GM21515 (cell line): Measurements from ENCODE around the gene UBFD1.
"Not testable (repeated sequence)": the region's sequence is repeated elsewhere in the genome, so short reads cannot be mapped to it uniquely, and the experiment has no call there.

ENCODE experiments used
- ATAC-seq: cut with Tn5 transposase; IDR thresholded peaks from one replicate; pipeline ENCODE4 v1.9.1; 2021; ENCODE audit not compliant: unreplicated experiment

Gene UBFD1

DNA sequence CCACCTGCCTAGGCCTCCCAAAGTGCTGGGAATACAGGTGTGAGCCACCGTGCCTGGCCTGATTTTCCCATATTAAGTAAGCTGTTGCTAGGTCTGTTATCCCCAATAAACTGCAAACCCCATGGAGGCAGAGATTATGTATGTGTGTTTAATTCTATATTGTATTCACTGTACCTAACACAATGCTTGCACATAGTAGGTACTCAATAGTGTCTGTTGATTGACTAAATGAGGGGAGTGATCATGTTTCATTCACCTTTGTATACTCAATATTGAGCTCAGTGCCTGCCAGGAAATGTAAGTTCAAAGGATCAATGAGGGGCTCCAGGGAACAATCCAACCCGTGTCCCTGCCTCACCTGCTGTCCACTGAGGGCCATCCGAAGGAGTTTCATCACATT, 32.6 kb upstream of the UBFD1 start:
- no peak for ATAC-seq

DNA sequence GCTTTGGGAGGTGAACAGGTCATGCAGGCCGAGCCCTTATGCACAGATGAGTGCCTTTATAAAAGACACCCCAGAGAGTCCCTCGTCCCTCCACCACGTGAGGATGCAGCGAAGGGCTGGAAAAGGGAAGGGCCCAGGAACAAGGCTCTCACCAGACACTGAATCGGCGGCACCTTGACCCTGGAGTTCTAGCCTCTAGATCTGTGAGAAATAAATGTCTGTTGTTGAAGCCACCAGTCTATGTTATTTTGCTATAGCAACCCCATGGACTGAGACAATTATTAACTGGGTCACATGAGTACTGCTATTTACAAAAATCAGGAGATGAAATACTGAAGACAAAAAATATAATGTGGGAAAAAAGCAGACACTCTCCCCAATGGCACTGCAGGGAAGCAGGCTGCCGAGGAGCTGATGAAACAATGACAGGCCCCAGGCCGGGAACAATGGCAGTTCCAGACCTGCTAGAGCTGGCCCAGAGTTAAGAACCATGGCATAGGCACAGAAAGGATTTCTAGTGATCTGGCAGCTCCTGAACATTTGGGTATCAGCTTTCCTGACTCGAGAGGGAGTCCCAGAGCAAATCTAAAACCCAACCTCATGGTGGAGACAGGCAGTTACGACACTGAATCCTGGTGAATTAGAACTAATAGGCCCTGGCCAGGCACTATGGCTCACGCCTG, 29.4 kb upstream of the UBFD1 start:
- ATAC-seq, result no peak

DNA sequence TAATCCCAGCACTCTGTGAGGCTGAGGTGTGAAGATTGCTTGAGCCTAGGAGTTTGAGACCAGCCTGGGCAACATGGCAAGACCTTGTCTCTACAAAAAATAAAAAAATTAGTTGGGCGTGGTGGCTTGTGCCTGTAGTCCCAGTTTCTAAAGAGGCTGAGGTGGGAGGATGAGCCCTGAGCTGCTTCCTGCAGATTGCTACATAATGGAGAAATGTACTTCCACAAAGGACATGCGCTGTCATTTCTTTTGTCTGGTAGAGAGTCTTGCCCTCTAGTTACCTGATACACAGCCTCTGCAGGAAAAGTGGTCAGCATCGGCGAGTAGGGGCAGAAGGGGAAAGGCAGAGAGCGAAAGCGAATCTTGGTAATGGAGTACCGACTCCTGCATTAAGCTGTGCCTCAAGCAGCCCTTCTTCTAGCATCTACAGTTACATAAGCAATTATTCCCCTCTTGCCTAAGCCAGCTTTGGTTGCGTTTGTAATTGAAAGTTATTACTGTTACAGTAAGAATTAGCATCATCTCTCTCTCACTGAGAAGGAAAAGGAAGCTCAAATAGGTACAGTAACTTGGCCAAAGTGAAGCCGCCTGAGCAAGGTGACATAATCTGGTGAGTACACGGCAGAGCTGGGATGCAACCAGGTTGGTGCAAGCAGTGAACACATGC, 28.8 kb upstream of the UBFD1 start:
- ATAC-seq, result no peak

DNA sequence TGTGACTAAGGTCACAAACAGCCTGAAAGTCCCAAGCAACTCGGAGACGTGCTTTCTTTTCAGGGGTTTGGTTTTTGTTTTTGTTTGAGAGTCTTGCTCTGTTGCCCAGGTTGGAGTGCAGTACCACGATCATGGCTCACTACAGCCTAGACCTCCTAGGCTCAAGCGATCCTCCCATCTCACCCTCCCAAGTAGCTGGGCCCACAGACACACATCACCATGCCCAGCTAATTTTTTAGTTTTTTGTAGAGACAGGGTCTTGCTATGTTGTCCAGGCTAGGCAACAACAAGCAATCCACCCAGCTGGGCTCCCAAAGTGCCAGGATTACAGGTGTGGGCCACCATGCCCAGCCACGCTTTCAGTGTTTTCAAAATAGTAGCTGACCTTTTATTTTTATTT, 27.5 kb upstream of the UBFD1 start:
- ATAC-seq, result no peak

DNA sequence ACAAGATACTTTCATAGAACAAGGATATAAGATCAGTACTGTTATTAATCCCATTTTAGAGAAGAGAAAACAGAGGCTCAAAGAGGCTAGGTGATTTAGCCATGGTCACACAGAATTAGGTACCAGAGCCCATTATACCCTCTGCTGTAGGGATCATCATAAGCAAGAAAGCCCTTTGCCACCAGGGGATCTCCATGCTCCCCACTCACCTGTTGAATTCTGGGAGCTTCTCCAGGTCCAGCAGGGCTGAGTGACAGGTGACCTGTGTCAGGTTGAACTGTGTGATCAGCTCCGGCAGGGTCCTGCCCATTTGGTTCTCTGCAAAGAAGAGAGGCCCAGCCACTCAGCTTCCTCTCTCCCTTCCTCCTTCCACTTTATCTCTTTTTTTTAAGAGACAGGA, 25.1 kb upstream of the UBFD1 start:
- no peak for ATAC-seq

DNA sequence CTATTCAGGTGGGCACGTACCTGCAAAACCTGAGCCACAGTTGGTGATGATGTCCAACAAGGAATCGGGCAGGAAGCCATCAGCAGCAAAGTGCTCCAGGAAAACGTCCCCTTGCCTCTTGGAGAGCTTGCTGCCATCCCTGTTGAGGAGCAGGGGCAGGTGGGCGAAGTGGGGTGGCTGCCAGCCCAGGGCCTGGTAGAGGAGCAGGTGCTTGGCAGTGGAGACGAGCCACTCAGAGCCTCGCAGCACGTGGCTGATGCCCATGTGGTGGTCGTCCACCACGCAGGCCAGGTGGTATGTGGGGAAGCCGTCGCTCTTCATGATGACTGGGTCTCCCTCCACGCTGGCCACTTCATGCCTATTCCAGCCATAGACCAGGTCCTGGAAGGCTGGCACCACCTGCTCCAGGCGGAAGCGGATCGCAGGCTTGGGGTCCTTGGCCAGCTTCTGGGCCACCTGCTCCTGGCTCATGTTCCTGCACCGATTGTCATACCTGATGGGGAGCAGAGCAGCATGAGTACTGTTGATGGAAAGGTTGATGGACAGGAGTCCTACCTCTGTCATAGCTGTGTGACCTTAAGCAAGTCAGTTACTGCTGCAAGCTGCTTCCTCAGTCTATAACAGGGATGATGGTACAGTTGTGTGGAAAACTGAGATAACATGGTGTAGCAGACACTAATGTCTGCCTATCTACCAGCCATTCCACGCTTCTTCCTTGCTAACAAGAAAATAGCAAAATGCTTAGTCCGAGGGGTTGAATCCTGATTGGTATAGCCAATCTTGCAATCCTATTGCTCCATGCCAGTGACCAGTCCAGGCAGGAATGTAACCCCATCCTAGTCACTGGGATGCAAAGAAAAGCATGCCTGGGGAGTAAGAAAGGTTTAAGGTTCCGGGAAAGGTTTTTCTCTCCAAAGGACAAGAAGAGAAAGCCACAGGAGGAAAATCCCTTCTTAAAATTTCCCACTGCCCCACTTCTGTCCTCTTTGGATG, 22.4 kb upstream of the UBFD1 start:
- ATAC-seq, result no peak

DNA sequence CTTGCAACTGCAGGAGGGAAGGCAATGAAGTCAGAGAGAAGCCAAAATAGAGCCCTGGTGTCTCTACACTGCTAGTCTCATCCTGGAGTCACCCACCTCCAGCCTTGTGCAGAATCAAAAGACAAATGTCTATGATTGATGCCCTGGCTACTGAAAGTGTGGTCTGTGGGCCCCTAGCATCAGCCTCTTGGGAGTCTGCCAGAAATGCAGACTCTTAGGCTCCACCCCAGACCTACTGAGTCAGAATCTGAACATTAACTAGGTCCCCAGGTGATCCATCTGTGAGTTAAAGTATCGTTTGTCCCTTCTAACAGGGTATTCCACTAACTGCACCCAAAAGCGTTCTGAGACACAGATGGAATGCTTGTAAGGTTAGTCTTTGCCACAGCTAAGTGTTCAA, 21.6 kb upstream of the UBFD1 start:
- ATAC-seq, result no peak

DNA sequence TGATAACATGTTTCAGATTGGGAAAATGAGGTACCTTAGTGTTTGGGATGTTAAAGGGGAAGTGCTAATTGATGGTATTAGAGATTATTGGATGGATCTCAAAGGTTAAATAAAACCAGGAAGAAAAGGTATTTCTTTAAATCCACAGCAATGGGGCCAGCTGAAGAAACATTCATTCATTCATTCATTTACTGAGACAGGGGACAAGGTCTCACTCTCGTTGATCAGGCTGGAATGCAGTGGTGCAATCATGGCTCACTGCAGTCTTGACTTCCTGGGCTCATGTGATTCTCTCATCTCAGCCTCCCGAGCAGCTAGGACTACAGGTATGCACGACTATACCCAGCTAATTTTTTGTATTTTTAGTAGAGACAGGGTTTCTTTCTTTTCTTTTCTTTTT, 20.1 kb upstream of the UBFD1 start:
- ATAC-seq, result no peak

DNA sequence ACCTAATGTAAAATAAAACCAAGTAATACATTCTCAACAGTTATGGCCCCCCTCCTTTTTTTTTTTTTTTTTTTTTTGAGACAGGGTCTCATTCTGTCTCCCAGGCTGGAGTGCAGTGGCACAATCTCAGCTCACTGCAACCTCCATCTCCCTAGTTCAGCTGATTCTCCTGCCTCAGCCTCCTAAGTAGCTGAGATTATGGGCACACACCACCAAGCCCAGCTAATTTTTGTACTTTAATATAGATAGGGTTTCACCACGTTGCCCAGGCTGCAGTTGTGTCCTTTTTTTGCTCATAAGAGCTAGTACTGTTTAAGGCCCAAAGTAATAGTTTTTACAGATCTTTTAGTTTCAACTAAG, 18.6 kb upstream of the UBFD1 start:
- no peak for ATAC-seq

DNA sequence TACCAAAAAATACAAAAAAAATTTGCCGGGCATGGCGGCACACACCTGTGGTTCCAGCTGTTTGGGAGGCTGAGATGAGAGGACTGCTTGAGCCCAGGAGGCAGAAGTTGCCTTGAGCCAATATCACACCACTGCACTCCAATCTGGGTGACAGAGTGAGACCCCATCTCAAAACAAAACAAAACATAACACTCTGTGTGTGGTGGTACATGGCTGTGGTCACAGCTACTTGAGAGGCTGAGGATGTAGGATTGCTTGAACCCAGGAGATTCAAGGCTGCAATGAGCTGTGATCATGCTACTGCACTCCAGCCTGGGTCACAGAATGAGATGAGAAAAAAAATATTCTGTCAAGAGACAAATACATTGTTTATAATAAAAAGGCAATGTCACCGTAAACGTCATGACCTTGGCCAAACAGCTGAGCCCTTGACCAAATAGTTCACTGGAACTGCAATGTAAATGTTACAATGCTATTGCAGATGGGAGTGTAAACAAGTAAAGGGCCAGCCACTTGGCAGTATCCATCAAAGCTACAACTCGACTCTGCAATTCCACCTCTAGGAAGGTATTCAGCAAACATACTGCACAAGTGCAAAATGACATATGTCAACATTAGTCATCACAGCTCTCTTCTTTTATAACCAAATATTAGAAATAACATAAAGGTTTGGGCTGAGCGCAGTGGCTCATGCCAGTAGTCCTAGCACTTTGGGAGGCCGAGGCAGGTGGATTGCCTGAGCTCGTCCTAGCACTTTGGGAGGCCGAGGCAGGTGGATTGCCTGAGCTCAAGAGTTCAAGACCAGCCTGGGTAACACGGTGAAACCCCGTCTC, 17.3 kb upstream of the UBFD1 start:
- ATAC-seq, result no peak

DNA sequence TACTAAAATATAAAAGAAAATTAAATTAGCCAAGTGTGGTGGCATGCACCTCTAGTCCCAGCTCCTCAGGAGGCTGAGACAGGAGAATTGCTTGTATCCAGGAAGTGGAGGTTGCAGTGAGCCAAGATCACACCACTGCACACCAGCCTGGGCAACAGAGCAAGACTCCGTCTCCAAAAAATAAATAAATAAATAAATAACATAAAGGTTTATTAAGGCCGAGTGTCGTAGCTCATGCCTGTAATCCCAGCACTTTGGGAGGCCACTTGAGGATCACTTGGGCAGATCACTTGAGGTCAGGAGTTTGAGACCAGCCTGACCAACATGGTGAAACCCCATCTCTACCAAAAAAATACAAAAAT, 16.7 kb upstream of the UBFD1 start:
- ATAC-seq, result not testable (repeated sequence)

DNA sequence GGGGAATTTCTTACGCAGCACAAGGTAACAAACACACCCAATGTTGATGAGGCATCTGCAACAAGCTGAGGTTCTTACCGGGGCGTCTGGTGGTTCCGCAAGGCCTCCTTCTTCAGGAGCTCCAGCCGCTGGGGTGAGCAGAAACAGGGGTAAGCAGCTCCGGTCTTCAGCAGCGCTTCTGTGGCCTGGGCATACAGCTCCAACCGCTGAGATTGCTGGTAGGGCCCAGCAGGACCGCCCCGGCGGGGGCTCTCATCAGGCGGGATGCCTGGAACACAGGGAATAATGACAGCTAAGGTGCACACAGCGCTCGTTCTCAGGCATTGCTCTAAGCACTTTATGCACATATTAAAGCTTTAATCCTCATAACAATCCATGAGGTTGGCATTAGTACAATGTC, 13.1 kb upstream of the UBFD1 start:
- no peak for ATAC-seq

DNA sequence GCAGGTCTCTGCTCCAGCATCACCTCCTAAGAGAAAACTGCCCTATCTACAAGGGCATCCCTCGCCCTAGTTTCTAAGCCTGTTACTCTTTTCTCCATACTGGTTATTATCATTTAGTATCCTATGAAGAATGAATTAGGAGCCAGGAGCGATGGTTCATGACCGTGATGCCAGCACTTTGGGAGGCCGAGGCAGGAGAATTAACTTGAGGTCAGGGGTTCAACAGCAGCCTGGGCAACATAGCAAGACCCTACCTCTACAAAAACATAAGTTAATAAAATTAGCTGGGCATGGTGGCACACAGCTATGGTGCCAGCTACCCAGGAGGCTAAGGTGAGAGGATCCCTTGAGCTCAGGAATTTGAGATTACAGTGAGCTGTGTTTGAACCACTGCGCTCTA, 7.6 kb upstream of the UBFD1 start:
- ATAC-seq, result no peak

DNA sequence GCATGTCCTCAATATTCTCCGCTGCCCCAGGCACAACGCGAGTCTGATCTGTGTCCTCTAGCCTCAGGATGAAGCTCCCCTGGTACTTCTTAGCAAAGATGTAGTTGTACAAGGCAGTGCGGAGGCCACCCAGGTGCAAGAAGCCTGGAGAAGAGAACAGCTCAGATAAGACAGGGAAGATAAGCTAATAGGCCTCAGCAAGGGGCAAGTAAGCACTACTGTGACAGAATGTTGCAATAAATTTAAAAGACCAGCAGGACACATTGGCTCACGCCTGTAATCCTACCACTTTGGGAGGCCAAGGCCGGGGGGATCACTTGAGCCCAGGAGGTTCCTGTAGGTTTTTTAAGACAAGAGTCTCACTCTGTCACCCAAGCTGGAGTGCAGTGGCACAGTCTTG, 5.4 kb upstream of the UBFD1 start:
- no peak for ATAC-seq

DNA sequence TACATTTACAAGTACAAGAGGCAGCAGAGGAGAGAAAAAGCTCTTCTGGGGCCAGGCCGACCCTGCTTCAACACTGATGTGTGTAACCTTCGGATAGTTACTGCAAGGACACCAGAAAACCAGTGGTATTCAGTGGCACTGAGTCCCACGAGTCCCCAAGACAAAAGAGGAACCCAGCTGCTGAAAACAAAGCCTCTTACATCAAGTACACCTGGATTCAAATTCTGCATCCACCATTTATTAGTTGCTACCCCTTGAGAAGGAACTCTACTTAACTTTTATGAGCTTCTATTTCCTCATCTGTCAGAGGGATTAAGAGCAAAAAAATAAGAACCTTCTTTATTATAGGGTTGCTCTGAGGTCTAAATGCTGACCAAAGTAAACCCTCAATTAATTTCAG, 3.0 kb upstream of the UBFD1 start:
- no peak for ATAC-seq

DNA sequence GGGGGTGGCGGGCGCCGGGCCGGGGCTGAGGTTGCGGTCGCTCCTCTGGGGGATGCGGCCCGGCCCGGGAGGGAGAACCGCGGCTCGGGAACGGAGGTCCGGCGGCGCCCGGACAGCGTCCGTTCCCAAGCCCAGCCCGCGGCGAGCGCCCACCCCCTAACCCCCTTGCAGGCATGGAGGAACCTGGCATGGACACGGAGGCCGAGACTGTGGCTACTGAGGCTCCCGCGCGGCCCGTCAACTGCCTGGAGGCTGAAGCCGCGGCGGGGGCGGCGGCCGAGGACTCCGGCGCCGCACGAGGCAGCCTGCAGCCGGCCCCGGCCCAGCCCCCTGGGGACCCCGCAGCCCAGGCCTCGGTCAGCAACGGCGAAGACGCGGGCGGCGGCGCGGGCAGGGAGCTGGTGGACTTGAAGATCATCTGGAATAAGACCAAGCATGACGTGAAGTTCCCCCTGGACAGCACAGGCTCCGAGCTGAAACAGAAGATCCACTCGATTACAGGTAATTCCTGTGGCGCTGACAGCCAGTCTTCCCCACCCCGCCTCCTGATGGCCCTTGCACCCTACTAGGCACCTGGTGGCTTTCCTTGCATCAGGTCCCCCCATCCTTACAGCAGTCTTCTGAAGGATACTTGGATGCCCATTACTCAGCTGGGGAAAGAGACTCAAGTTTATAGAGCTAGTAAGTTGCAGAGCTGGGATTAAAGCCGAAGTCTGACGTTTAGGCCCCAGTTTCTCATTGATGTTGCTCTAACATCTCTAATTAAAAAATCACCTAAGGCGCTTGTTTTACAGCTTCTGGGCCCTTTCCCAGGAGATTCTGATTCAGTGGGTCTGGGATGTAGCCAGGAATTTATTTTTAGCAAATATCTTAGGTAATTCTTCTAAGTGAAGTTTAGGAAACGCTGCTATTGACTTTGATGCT, 514 bp downstream of the UBFD1 start:
- ATAC-seq, result peak; percentile 15

DNA sequence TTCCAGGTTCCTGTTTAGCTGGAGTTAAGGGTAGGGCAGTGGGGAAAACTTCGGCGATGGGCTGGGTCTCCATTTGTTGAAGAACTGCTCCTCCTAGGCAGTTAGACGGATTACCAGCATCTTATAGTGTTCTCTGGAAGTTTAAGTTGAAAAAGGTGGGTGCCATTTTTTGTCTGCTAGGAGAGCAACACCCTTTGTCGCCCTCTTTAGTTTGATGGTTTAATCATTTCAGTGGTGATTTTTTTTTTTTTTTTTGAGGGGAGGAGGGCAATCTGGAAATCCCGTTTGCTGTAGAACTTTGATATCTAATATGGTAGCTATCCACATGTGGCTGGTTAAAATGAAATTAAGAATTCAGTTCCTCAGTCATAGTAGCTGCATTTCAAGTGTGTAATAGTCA, 4.1 kb downstream of the UBFD1 start:
- ATAC-seq, result no peak

DNA sequence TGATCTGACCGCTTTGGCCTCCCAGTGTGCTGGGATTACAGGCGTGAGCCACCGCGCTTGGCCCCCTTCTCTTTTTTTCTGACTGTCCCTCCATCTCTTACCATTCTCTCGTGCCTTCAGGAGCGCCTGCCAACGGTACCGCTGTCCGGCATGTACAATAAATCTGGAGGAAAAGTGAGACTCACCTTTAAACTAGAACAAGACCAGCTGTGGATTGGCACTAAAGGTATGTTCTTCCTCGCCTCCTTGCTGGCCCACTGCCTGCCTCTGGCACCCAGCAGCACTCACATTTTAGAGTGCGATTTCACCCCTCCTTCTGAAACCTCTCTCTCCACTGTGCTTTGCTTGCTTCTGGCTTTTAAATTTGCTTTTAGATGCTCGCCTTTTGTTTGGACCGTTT, 5.0 kb downstream of the UBFD1 start:
- no peak for ATAC-seq

DNA sequence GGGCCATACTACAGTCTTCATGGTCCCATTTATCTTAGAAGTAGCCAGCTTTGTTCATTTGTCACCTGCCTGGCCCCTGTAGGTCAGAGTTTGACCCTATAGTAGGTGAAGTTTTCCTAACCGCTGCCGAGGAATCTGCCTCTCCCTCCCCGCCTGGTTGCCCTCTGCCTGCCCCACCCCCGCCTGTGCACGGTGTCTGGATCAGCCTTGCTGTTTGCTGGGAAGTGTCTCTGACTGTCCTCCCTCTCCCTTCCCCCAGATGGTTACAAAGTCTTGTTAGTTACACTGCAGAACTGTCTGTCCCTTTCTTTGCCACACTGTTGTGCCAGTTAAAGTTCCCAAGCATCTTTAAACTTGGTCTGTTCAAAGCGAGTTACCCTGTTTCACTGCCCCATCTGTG, 5.7 kb downstream of the UBFD1 start:
- no peak for ATAC-seq
